Retinal pigment epithelial cell (primary cell): Measurements from ENCODE around the gene KIF21B.
"Not testable (repeated sequence)": the region's sequence is repeated elsewhere in the genome, so short reads cannot be mapped to it uniquely, and the experiment has no call there.

Source experiments
- DNase-seq: peaks from one replicate; pipeline ENCODE4 v3.0.0-alpha.2; 2010; ENCODE audit warnings: low read depth
- H3K4me3 ChIP-seq: 2 replicates; pipeline ENCODE4 v1.5.1; 2011; ENCODE audit warnings: mild to moderate bottlenecking, low read length, control low read depth, moderate library complexity
- TF ChIP-seq, protein P1 (sequence below): conservative IDR thresholded peaks from 2 replicates; pipeline ENCODE4 v1.5.1; 2011; ENCODE audit warnings: low read depth, low read length, control low read depth, inconsistent platforms

The KIF21B gene

DNA sequence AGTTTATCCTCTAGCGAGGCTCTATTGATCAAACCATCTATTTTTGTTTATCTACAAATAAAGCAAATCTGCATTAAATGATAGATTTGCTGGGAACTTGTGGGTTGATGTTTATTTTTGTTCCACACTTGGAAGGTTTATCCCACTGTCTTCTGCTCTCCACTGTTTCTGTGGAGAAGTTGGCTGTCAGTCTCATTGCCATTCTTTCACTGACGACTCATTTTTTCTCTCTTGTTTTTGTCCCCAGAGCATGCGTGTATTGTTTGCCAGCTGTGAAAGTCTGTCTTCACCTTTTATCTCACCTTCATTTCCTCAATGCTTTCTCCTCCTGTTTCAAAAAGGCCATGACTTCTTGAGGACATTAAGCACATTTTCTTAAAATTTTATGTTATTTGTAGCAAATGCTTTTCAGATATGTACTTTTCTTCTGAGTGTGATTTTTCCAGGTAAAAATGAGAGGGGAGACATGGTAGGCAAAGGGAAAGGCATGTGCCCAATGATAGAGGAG lies 76.4 kb downstream of the KIF21B start:
- TF ChIP-seq, protein P1, sequence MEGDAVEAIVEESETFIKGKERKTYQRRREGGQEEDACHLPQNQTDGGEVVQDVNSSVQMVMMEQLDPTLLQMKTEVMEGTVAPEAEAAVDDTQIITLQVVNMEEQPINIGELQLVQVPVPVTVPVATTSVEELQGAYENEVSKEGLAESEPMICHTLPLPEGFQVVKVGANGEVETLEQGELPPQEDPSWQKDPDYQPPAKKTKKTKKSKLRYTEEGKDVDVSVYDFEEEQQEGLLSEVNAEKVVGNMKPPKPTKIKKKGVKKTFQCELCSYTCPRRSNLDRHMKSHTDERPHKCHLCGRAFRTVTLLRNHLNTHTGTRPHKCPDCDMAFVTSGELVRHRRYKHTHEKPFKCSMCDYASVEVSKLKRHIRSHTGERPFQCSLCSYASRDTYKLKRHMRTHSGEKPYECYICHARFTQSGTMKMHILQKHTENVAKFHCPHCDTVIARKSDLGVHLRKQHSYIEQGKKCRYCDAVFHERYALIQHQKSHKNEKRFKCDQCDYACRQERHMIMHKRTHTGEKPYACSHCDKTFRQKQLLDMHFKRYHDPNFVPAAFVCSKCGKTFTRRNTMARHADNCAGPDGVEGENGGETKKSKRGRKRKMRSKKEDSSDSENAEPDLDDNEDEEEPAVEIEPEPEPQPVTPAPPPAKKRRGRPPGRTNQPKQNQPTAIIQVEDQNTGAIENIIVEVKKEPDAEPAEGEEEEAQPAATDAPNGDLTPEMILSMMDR, result no peak
- no peak overlapping the region for H3K4me3 ChIP-seq
- DNase-seq, result no peak

DNA sequence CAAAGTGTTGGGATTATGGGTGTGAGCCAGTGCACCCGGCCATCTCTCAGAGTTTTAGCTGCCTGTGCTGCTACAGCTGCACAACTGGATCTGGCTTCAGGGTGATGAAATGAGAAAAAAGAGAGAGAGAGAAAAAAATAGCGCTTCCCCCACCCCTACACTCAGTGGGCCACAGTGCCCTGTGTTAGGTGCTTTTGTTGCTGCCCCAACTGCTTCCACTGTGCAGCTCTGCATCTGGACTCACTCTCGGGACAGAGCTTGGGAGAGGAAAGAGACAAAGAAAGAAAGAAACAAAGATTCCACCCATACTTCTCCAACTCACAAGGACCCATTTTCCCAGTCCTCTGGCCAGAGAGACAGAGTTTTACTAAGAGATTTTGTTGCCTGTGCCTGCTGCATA lies 78.4 kb downstream of the KIF21B start:
- DNase-seq, result no peak
- TF ChIP-seq, protein P1, result no peak
- no peak overlapping the region for H3K4me3 ChIP-seq

DNA sequence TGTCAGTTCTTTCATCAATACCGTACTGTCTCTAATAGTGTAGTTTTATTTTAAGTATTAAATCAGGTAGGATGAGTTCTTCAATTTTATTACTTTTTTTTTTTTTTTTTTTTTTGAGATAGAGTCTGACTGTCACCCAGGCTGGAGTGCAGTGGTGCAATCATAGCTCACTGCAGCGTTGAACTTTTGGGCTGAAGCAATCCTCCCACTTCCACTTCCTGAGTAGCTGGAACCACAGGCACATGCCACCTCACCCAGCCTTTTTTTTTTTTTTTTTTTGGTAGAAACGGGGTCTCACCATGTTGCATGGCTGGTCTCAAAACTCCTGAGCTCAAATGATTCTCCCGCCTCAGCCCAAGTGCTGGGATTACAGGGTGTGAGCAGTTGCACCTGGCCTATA lies 84.6 kb downstream of the KIF21B start:
- no peak overlapping the region for H3K4me3 ChIP-seq
- TF ChIP-seq, protein P1, result no peak
- DNase-seq, result no peak

DNA sequence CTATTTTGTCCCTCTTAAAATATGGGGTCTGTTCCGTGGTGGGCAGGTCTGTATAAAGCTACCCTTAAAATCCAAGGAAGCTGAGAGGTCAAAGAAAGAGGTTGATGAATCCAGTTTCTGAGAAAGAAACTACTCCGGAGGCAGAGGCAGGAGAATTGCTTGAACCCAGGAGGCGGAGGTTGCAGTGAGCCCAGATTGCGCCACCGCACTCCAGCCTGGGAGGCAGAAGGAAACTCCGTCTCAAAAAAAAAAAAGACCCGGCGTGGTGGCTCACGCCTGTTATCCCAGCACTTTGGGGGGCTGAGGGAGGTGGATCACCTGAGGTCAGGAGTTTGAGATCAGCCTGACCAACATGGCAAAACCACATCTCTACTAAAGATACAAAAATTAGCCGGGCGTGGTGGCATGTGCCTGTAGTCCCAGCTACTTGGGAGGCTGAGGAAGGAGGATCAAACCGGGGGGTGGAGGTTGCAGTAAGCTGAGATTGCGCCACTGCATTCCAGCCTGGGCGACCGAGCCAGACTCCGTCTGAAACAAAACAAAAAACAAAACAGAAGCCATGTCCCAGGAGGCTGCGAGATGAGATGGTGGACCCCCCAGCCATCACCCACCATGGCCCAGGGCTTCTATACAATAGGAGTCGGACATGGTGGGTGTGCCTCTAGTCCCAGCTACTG lies 88.1 kb downstream of the KIF21B start:
- not testable (repeated sequence) for H3K4me3 ChIP-seq, DNase-seq

DNA sequence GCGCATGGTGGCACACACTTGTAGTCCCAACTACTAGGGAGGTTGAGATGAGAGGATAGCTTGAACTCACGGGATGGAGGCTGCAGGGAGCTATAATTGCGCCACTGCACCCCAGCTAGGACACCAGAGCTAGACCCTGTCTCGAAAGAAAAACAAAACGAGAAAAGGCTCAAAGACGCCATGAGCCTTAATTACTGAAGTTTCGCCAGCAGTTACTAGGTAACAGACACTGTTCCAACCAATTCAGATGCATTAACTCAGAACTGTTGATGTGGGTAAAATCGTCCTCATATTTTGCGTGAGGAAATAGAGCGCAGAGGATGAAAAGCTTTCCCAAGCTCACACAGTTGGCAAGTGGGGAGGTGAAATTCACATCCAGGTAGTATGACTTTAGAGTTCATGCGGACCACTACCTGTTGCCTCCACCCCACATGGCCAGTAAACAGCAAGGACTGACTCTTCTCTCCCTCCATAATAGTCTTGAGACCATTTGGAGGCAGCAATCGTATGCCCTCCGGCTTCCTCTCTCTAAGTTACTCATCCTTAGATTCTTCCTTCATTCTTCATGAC lies 88.8 kb downstream of the KIF21B start:
- no peak for DNase-seq
- TF ChIP-seq, protein P1, result no peak
- H3K4me3 ChIP-seq, result no peak overlapping the region

DNA sequence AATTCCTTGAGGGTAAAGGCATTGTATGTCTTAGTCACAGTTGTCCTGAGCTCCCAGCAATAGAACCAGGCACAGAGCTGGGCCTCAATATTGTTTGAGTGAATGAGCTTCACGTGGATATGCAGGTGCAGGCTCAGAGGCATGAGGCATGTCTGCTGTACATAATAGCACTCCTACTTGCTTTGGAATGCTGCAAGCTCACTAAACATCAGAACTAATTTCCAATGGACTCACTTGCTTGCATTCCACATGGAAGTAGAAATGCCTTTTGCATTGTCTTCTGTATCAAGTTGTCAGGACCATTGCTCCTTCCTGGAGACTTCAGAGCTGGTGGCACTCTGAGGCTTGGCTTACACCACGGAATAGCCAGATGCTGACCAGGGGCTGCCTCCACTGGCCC lies 91.7 kb downstream of the KIF21B start:
- TF ChIP-seq, protein P1, result no peak
- H3K4me3 ChIP-seq, result no peak overlapping the region
- no peak for DNase-seq

DNA sequence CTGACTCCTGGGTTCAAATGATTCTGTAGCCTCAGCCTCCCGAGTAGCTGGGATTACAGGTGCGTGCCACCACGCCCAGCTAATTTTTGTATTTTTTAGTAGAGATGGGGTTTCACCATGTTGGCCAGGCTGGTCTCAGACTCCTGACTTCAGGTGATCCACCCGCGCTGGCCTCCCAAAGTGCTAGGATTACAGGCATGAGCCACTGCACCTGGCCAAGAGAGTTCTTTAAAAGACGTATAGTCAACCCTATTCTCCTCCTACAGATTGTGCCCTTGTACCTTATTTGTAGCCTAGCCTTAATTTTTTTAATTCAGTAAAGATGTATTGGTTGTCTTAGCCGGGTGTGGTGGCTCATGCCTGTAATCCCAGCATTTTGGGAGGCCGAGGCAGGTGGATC lies 93.2 kb downstream of the KIF21B start:
- not testable (repeated sequence) for H3K4me3 ChIP-seq, DNase-seq

DNA sequence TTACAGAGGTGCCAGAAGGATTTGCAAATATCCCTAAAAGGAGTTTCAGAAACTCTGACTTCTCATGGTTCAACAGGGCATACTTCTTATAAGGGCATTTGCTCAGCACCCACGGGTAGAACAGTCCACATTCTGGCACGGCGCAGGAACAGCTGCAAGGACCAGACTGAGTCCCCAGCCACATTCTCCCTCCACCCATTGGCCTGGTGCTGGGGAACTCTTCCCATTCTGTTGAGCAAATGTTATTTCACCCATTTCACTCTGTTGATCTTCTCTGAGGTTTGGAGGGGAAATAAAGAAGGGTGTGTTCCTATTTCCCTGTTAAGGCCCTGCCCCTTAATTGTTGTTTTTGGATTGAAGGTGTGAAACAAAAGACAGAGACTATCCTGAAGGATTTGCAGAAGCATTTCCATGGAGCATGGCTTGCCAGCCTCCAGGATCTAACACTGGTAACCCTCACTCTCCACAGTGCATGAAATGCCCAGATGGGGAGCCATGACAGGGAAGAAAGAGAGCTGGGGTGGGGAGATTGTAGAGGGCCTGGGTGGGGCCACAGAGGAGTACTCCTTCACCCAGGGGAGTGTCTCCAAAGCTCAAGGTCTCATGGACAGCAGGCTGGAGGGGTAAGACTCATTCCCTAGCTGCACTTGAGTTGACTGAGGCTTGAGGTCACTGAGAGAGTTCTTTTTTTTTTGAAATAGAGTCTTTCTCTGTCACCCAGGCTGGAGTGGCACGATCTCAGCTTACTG lies 93.8 kb downstream of the KIF21B start:
- DNase-seq, result no peak
- TF ChIP-seq, protein P1, result no peak
- H3K4me3 ChIP-seq, result no peak overlapping the region
